ENCODE measurements around the gene NPAS3.

GRCh38 chr14:33606591-33606990, 667.9 kb downstream of the NPAS3 start:
- TF ChIP-seq EP300 (IDR thresholded peaks at IDR 0.05) = no peak
- no peak for TF ChIP-seq POLR2A (IDR thresholded peaks at IDR 0.05)
- no peak for TF ChIP-seq CTCF (IDR thresholded peaks at IDR 0.05)
